Endodermal cell (in vitro differentiated cells): Measurements from ENCODE around the gene RSKR. TPM values are rescaled to one million over a fixed set of nuclear protein-coding genes. Genes with fewer than 3 reads are reported as not detected.

Experiments used
- DNase-seq: peaks from one replicate; pipeline ENCODE4 v3.0.0-alpha.2; 2017
- H3K27ac ChIP-seq: 2 replicates; pipeline ENCODE4 v1.5.1; 2013; ENCODE audit warnings: mild to moderate bottlenecking, low read depth, low read length, moderate library complexity
- H3K27me3 ChIP-seq: 2 replicates; pipeline ENCODE4 v1.6.1; 2013; ENCODE audit warnings: mild to moderate bottlenecking, low read length, moderate library complexity; ENCODE audit not compliant: insufficient read depth, control insufficient read depth, poor library complexity, severe bottlenecking
- H3K36me3 ChIP-seq: 2 replicates; pipeline ENCODE4 v1.7.0; 2013; ENCODE audit warnings: mild to moderate bottlenecking, low read length, moderate library complexity; ENCODE audit not compliant: control insufficient read depth, insufficient read depth
- H3K4me1 ChIP-seq: one replicate; pipeline ENCODE4 v1.7.0; 2013; ENCODE audit warnings: low read length; ENCODE audit not compliant: control insufficient read depth, insufficient read depth
- H3K4me3 ChIP-seq: 2 replicates; pipeline ENCODE4 v1.5.1; 2013; ENCODE audit warnings: mild to moderate bottlenecking, low read length, moderate library complexity
- H3K9ac ChIP-seq: 2 replicates; pipeline ENCODE4 v1.6.1; 2013; ENCODE audit warnings: mild to moderate bottlenecking, low read length, moderate library complexity; ENCODE audit not compliant: poor library complexity, severe bottlenecking; ENCODE audit errors: extremely low read depth
- H3K9me3 ChIP-seq: 2 replicates; pipeline ENCODE4 v1.6.1; 2013; ENCODE audit warnings: mild to moderate bottlenecking, low read length, moderate library complexity; ENCODE audit not compliant: control insufficient read depth
- H3K27ac Mint-ChIP-seq: 2 replicates; pipeline ENCODE4 v1.8.0; 2020; ENCODE audit warnings: mixed read lengths
- H3K27me3 Mint-ChIP-seq: 2 replicates; pipeline ENCODE4 v1.8.0; 2021; ENCODE audit warnings: mild to moderate bottlenecking, mixed read lengths; ENCODE audit not compliant: insufficient read depth
- H3K36me3 Mint-ChIP-seq: 2 replicates; pipeline ENCODE4 v1.8.0; 2020; ENCODE audit warnings: low read depth, mixed read lengths
- H3K4me1 Mint-ChIP-seq: 2 replicates; pipeline ENCODE4 v1.8.0; 2020; ENCODE audit warnings: mixed read lengths
- H3K4me3 Mint-ChIP-seq: 2 replicates; pipeline ENCODE4 v1.8.0; 2020; ENCODE audit warnings: mild to moderate bottlenecking, moderate library complexity, mixed read lengths
- H3K9me3 Mint-ChIP-seq: 2 replicates; pipeline ENCODE4 v1.8.0; 2020; ENCODE audit warnings: mild to moderate bottlenecking, mixed read lengths
- WGBS, 2 experiments: methylation state at CpG; one replicate each; pipeline versions ENCODE4 v1.1.5 to v1.1.7; 2013; ENCODE audit warnings: missing lambda C conversion rate in 2 of 2, mixed read lengths in 1 of 2; ENCODE audit not compliant: insufficient coverage in 1 of 2, insufficient read length in 1 of 2; 5-methylcytosine and 5-hydroxymethylcytosine counted together
- total RNA-seq, 2 donors: library from RNA; stranded (reverse); fragmentation: NEBNext Ultra II Directional in 1 of 2; extraction: Animal tissue kit (Norgen Biotek cat#: 25700) in 1 of 2; gene quantifications; 2 replicates in 1 of 2; 3 replicates in 1 of 2; pipeline ENCODE4 v1.2.1, GENCODE V29; 2021
- TF ChIP-seq, protein P1 (sequence below): fragments of 200-600 bp; sonication (generic); conservative IDR thresholded peaks from 2 replicates; pipeline ENCODE4 v1.5.0; 2021; ENCODE audit warnings: antibody characterized with exemption, mild to moderate bottlenecking

The RSKR gene
- total RNA-seq, 2 donors from 2014 or later = 25.5 to 27.6 TPM

- Mint-ChIP-seq H3K36me3 (peaks cover 48% of the 10 kb centered on the region), H3K4me3 (no peak overlapping the region), H3K27ac (no peak overlapping the region), H3K4me1 (peaks cover 8% of the 10 kb centered on the region), H3K9me3 (no peaks in the 10 kb centered on the region), H3K27me3 (no peaks in the 10 kb centered on the region)
- H3K36me3 ChIP-seq = peaks cover 84% of the 10 kb centered on the region
- TF ChIP-seq, protein P1, sequence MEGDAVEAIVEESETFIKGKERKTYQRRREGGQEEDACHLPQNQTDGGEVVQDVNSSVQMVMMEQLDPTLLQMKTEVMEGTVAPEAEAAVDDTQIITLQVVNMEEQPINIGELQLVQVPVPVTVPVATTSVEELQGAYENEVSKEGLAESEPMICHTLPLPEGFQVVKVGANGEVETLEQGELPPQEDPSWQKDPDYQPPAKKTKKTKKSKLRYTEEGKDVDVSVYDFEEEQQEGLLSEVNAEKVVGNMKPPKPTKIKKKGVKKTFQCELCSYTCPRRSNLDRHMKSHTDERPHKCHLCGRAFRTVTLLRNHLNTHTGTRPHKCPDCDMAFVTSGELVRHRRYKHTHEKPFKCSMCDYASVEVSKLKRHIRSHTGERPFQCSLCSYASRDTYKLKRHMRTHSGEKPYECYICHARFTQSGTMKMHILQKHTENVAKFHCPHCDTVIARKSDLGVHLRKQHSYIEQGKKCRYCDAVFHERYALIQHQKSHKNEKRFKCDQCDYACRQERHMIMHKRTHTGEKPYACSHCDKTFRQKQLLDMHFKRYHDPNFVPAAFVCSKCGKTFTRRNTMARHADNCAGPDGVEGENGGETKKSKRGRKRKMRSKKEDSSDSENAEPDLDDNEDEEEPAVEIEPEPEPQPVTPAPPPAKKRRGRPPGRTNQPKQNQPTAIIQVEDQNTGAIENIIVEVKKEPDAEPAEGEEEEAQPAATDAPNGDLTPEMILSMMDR = no peak
- no peaks in the 10 kb centered on the region for H3K4me1 ChIP-seq
- DNase-seq = no peak
- WGBS, 2 experiments = 76 to 89% methylated on average over 3 of the region's 3 CpGs
- H3K27me3 ChIP-seq = no peaks in the 10 kb centered on the region
- no peak overlapping the region for H3K27ac ChIP-seq
- no peak overlapping the region for H3K4me3 ChIP-seq
- H3K9me3 ChIP-seq = no peaks in the 10 kb centered on the region
- H3K9ac ChIP-seq = no peak overlapping the region
Observed at GRCh38 chr17:28584434-28584833, 29.6 kb downstream of the RSKR start.

- Mint-ChIP-seq H3K4me1 (peaks cover 8% of the 10 kb centered on the region), H3K9me3 (no peaks in the 10 kb centered on the region), H3K27ac (no peak overlapping the region), H3K4me3 (no peak overlapping the region), H3K36me3 (peaks cover 55% of the 10 kb centered on the region), H3K27me3 (no peaks in the 10 kb centered on the region)
- Histone ChIP-seq H3K4me3 (no peak overlapping the region), H3K9me3 (no peaks in the 10 kb centered on the region), H3K4me1 (no peaks in the 10 kb centered on the region), H3K27me3 (no peaks in the 10 kb centered on the region), H3K36me3 (peaks cover 88% of the 10 kb centered on the region), H3K9ac (no peak overlapping the region), H3K27ac (no peak overlapping the region)
- WGBS, 2 experiments = 91 to 92% methylated on average over 1 to 2 of the region's 2 CpGs
- DNase-seq = no peak
- TF ChIP-seq, protein P1 = no peak
Observed at GRCh38 chr17:28582513-28582912, 31.5 kb downstream of the RSKR start.

DNA sequence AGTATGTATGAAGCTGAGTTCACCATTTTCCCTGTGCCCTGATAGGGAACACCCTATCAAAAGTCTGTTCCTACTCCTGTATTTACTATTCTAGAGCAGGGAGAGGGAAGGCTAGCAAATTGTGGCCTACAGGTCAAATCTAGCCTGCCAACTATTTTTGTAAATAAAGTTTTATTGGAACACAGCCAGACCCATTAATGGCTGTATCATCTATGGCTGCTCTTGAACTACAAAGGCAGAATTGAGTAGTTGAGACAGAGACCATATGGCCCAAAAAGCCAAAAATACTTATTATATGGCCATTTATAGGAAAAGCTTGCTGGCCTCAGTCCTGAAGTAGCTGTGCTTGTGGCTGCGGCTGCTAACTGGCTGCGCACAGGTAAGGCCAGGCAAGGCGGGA lies 33.0 kb downstream of the RSKR start:
- Mint-ChIP-seq H3K4me1 (peaks cover 7% of the 10 kb centered on the region), H3K36me3 (peaks cover 51% of the 10 kb centered on the region), H3K27me3 (peaks cover 4% of the 10 kb centered on the region), H3K4me3 (no peak overlapping the region), H3K9me3 (no peaks in the 10 kb centered on the region), H3K27ac (no peak overlapping the region)
- DNase-seq = no peak
- H3K36me3 ChIP-seq = peaks cover 83% of the 10 kb centered on the region
- no peak overlapping the region for H3K4me3 ChIP-seq
- no peak overlapping the region for H3K9ac ChIP-seq
- H3K27ac ChIP-seq = no peak overlapping the region
- TF ChIP-seq, protein P1 = no peak
- H3K27me3 ChIP-seq = no peaks in the 10 kb centered on the region
- H3K9me3 ChIP-seq = no peaks in the 10 kb centered on the region
- WGBS, 2 experiments = no CpG with 5 or more reads among the region's 3 CpGs
- H3K4me1 ChIP-seq = no peaks in the 10 kb centered on the region
